HG02678 (cell line): ENCODE data around the gene PRAF2.

Experiments
- ATAC-seq: cut with Tn5 transposase; IDR thresholded peaks from one replicate; pipeline ENCODE4 v1.9.1; 2021; ENCODE audit warnings: mild to moderate bottlenecking, moderate library complexity; ENCODE audit not compliant: unreplicated experiment

Gene PRAF2, protein sequence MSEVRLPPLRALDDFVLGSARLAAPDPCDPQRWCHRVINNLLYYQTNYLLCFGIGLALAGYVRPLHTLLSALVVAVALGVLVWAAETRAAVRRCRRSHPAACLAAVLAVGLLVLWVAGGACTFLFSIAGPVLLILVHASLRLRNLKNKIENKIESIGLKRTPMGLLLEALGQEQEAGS

DNA sequence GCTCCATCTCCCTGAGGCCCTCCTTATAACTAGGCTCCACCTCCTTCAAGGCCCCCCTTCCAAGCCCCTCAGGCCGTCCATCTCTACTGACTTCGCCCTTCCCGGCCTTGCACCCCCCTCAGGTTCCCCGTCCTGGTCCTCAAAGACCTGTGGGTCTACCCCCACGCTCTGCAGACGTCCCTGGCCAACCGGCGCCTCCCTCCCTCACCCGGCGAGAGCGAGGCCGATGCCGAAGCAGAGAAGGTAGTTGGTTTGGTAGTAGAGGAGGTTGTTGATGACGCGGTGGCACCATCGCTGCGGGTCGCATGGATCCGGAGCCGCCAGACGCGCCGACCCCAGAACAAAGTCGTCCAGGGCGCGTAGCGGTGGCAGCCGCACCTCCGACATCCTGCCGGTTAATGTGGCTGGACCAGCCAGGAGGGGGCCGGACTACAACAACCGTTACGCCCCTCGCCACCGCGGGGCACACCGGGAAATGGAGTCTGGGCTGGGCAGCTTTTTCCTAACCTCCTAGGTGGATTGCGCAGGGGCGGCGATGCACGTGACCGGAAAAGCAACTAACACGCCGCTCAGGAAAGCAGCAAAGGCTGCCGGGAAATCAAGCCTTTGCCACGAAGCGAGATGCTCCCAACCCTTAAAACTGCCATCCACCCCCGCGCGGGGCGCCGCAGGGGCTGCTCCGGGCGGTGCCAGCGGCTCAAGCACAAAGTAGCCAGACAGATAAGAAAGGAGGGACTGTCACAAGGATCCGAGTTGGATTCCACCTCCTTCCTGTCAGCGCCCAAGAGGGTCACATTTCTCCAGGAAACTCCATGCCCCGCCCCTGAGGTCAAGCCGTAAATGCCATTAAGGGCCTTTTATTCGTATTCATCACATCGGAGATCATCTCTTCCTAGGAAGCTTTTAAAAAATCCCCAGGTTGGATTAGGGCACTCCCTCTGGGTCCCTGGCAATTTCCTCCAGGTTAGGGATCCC is at the start of gene PRAF2:
Gene PRAF2, minus strand, starts transcription at position 402 of the 975 bp plus-strand sequence. Its CDS starts 15 bp downstream, at position 387.
- ATAC-seq: peak; percentile 94

DNA sequence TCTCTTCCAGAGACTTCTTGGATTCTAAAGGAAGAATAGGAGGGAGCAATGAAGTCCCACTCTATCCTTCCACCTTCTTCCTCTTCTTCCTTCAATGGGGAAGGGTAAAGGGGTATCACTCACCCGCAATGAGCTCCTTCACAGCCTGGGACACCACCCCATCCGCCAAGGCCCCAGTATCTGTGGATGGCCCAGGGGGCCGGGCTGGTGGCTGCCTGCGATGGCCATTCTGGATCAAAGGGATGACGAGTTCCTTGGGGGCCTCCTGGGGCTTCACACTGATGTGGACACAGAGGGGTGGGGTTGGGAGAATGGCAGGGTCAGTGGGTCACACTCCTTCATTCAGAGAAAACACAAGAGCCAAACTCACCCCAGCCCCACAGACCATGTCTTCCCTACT is 48.7 kb upstream of the PRAF2 start:
- ATAC-seq: no peak

DNA sequence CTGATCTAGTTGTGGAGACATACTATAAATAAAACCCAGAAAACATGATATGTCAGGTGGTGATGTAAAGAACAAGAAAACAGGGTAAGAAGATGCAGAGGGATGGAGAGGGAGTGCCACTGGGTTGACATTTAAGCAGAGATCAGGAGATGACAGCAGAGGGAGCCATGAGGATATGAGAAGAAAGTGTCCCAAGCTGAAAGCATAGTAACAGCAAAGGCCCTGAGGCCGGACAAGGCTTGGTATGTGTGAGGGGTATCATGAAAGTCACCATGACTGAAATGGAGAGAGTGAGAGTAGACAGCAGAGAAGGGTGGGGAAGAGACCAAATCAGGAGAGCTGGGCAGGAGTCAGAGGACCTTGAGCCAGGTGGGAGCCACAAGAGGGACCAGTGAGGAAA is 46.3 kb upstream of the PRAF2 start:
- ATAC-seq: no peak

DNA sequence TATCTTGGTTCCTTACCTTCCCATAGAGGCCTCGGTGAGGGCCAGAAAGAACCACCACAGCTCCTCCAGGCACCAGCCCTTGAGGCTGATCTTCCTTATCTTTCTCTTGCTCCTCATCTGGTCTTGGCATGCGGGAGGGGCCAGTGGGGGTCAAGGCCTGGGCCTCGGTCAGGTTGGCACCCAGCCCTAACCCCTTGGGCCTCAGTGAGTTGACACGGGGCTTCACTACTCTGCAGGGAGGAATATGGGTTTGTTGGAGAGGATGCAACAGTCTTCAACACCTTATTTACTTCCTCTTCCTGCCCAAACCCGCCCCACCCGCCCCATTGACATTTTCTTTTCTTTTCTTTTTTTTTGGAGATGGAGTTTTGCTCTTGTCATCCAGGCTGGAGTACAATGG is 43.8 kb upstream of the PRAF2 start:
- no peak for ATAC-seq

DNA sequence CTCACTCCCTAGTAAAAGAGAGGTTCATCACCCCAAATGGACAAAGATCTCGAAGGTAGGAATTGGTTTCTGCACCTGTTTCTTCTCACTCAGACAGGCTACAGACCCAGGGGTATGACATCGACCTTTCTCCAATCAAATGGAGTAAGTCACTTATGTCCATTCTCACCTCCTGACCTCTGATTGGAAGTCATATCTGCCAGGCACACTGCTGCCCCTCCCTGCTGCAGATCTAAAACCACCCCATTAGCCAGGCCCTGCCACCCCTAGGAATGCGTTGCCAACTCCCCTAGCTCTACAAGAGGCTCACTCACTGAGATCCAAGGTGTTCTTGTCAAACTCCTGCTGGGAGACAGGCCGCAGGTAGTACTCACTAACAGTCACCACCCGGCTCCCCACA is 42.9 kb upstream of the PRAF2 start:
- no peak for ATAC-seq

DNA sequence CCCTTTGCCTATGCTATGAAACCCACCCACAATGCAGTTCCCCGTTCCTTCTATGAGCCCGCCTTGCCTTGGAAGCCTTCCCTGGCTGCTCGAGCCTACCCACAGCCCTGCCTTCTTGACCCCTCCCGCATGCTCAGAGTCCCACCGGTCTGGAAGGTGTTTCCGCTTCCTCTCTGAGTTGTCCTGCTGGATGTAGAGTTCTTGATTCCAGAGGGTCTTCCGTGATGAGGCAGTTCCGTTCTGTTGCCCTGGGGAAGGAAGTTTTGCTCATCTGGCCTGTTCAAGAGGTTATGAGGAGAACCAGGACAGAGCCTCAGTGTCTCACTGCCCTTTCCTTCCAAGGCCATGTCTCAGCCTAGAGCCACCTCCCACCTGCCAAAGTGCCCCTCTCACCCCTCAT is 42.3 kb upstream of the PRAF2 start:
- ATAC-seq: no peak

DNA sequence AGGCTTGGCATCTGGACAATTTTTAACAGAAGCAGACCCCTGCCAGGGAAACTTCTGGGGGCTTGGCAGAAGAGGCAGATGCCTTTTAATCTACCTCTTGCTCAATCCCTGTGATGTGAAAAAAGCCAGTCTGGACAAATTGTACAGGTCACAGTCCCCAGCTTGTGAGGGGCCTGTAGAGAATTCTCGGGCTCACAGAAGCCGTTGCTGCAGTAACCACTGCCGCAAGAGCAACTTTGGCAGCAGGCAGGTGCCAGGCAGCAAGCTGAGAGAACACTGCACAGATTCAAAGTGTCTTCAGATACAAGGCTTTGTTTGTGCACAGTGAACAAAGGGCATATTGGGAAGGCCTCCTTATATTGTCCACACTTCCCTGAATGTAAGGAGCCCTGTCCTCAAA is 38.0 kb upstream of the PRAF2 start:
- ATAC-seq: no peak

DNA sequence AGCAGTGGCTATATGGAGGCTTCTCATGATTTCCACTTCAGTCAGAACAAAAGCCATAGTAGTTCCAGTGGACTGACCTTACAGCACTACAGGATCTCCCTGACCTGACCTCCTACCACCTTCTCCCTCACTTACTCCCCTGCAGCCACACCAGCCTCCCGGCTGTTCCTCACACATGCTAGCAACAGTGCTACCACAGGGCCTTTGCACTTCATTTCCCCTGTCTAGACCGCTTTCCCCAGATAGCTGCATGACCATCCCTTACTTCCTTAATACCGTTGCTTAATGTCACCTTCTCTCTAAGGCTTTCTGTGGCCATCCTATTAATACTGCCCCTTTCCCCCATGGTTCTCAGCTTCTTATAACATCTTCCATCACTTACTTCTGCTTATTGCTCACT is 36.6 kb upstream of the PRAF2 start:
- ATAC-seq: no peak

DNA sequence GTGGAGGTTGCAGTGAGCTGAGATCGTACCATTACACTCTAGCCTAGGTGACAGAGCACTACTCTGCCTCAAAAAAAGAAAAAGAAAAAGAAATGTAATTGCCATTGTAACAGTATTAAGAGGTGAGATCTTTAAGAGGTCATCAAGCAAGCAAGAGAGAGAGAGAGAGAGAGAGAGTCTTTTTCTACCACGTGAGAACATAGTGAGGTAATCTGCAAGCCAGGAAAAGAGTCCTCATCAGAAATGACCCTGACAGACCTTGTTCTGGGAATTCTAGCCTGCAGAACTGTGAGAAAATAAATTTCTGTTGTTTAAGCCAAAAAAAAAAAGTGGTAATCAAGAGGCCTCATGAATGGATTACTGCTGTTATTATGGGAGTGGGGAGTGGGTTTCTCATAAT is 34.8 kb upstream of the PRAF2 start:
- ATAC-seq: no peak

DNA sequence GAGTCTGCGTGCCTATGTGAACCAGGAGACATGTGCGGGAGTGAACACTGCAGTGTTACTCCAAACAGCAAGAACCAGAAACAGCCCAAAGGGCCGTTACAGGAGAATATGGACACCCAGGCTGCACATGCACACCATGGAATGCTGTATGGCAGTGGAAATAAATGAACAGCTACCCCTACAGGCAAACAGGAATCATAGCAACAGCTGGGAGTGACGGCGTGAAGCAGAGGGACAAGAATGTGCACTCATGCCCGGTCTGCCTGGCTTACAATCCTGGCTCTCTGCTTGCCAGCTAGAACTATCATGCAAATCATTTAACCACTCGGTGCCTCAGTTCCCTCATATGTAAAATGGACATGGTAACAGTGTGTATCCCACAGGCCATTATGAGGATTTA is 33.1 kb upstream of the PRAF2 start:
- no peak for ATAC-seq

DNA sequence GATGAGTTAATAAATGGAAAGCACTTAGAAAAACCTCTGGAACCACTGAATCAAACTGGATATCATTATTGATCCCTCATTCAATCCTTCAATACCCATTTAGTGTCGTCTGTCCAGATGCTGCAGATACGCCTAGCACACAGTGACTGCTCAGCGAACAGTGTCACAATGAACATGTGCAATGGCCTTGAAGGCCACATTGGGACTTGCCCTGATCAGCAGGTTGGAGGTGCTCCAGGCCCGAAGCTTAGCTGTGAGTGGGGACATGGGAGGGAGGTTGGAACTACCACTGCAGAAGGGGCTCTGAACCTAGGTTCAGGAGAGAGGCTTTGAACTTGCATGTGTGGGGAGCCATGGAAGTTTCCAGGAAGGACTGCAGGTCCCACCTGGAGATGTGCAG is 32.5 kb upstream of the PRAF2 start:
- ATAC-seq: no peak

DNA sequence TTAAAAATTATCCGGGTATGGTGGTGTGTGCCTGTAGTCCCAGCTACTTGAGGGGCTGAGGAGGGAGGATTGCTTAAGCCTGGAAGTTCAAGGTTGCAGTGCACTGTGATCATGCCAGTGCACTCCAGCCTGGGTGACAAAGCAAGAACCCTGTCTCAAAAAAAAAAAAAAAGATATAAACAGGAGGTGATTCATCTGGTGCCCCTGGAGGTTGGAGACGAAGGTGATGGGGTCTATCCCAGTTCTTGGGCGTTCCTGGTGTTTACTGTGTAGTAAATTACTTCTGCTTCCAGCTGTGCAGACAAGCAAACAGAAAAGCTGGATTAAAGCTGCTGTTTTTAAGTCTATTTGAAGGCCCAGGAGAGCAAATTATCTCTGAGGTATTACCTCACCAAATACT is 29.8 kb upstream of the PRAF2 start:
- no peak for ATAC-seq

DNA sequence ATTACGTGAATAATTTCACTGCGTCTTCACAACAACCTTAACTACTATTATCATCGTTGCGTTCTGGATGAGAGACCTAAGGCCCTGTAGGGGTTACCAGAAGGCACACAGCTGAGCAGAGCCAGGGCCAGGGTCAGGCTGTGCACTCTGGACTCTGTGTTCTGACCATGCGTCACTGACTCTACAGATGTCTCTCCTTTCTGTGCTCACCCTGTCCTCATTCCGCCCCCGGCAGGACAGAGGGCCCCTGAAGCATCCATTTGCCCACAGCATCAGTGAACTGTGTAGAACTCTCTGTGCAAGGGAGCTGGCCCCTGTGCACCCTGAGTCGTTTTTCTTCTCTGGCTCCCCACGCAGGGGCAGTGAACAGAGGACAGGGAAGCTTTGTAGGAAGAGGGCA is 28.4 kb upstream of the PRAF2 start:
- ATAC-seq: no peak

DNA sequence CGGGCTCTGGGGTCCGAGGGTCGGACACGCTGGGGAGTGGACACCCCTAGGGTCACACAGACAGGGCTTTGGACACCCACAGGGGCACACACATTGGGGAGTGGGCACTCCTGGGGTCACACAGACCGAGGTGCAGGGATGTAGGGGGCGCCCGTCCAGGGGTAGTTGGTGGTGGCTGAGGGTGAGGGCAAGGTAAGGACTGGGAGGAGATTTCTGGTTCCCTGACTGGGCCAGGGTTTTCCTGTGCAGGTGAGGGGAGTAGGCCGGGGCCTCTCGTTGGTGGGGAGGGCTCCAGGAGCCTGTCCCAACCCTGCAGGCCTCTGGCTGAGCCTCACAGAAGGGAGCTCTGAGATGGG is 27.8 kb upstream of the PRAF2 start:
- no peak for ATAC-seq

DNA sequence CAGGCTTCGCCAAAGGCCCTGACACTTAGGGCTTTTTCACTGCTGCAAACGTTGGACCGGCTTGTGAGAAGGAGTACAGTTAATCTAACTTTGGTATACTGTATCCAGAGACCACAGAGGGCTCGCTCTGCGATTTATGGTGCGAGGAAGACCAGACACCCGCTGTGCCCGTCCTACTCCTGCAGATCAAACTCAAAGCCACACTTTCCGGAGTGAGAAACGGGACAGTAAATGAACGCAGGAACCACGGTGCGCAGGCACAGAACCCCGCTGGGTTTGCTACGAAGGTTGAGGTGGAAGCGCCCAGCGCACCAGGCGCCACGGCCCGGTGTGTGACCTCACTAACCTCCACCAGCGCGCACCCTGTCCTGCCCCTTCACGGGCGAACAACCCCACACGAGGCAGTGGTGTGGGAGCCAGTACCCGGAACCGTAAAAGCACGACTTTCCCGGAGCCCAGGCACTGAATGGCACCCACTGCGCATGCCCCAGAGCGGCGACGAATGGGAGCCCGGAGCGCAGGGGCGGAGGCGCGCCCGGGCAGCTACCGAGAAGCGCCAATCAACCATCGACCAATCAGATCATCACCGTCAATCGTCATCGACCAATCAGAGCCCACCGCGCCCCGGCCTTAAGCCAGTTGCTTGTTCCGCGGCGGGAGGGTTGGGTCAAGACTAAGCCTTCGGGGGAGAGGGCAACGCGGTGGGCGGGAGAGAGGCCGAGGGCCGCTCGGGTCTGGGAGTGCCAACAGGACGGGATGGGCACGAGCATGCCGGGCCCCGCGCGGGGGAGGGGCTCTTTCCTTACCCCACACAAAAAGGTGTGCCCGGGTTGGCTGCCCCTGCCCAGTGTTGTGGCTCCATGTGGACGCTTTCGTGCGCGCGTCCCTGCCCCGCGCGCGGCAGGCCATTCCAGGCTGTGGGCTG is 27.2 kb upstream of the PRAF2 start:
- peak; percentile 94 for ATAC-seq

DNA sequence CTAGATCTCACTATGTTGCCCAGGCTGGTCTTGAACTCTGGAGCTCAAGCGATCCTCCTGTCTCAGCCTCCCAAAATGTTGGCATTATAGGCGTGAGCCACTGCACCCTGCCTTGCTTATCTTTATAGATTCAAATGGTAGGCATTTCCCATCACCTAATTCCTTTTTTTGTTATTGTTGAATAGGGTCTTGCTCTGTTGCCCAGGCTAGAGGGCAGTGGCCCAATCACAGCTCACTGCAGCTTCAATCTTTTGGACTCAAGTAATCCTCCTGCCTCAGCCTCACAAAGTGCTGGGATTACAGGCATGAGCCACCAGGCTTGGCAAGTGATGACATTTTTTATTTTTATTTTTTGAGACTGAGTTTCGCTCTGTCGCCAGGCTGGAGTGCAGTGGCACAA is 22.6 kb upstream of the PRAF2 start:
- no peak for ATAC-seq

DNA sequence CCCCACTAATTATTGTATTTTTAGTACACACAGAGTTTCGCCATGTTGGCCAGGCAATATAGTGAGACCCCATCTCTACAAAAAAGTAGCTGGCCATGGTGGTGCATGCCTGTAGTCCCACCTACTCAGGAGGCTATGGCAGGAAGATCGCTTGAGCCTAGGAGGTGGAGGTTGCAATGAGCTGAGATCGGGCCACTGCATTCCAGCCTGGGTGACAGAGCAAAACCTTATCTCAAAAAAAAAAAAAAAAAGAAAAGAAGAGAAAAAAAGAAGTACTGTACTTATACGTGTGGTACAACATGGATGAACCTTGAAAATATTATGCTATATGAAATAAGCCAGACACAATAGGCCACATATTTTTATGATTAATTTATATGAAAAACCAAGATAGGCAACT is 15.8 kb upstream of the PRAF2 start:
- ATAC-seq: no peak

DNA sequence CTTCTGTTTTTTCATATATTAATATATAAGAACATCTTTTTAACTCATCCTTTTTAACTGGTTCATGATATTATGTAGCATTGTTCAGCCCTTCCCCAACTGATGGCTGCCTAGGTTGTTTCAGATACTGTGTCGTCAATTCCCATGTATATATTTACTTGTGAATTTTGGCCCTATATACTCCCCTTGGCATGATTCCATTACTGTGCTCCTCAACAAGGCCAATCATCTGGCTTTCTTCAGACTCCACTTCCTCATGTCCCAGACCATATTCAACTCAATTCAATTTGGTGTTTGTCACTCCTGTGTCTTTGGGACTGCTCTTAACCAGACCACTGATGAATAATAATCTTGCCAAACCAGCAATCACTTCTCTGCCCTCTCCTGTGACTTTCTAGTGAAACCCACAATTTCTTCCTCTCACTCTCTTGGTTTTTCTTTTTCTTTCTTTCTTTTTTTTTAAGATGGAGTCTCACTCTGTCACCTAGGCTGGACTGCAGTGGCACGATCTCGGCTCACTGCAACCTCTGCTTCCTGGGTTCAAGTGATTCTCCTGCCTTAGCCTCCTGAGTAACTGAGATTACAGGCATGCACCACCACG is 8.6 kb upstream of the PRAF2 start:
- no peak for ATAC-seq

DNA sequence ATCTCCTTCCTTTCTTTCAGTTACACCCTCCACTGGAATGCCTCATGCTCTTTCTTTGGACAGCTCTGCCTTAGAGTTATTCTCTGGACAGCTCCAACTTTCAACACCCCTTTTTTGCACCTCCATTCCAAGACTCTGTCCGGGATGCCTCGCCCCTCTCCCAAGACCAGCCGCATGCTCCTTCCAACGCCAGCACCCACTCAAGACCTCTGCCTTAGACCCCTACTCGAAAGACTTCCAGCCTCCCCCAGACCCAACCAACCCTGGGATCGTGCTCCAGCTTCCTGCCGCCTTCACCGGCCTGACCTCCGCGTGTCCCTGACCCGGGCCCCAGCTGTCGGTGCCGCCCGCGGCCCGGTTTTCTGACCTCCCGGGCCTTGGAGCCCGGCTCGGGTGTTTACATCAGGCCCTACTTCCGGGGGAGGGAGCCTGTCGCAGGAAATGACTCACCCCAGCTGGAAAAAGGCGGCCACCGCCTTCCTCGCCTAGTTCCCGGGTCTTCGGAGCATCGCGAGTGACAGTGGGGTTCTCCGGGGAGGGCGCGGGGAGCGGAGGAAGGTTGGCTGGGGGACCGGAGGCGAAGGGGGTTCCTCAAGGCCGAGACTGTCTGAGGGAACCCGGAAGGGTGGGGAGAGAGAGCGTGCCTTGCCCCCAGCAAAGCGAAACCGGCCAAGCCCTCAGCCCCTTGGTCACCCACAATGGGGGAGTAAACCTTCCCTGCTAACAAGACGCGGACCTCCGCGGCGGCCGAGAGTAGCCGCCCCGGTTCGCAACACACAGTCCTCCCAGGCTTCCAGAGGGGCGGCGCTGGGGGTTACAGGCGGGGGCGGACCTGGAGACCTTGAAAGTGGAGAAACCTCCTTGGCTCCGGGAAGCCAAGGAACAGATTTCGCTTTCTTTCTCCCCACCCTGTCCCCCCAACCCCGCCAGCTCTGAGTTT is 6.0 kb upstream of the PRAF2 start, which contains the start of gene WDR45:
Gene WDR45, minus strand, starts transcription at position 399 of the 940 bp plus-strand sequence. CDS start 1,792 bp downstream, outside the sequence.
- peak; percentile 75 for ATAC-seq

DNA sequence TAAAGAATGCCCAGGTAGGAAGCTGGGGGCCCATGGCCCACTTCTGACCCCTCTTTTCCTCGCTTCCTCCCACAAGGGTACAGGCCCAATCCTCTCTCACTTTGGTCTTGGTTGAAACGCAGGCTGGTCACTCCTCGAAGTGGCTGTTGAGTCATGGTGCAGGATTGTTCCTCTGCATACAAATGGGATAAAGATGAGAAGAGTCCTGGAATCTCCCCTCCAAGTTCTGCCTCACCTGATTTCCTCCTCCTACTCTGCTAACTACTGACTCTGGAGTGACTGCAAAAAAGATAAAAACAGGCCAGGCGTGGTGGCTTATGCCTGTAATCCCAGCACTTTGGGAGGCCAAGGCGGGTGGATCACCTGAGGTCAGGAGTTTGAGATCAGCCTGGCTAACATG is 4.1 kb upstream of the PRAF2 start:
- ATAC-seq: no peak
